HepG2 (cell line): Measurements from ENCODE around the gene ABCC8. TPM values are rescaled to one million over a fixed set of nuclear protein-coding genes. Genes with fewer than 3 reads are reported as not detected.
A peak's percentile ranks its signal among the peaks of the same experiment; 100 is the strongest.

Source experiments
- DZIP1 ChIP-seq: sonication (generic); formaldehyde crosslinking; IDR thresholded peaks from 2 replicates; pipeline ENCODE4 v1.5.0; 2020; ENCODE audit warnings: mild to moderate bottlenecking, missing genetic modification reagents
- KIAA2018 ChIP-seq: sonication (generic); formaldehyde crosslinking; IDR thresholded peaks from 2 replicates; pipeline ENCODE4 v1.5.0; 2020; ENCODE audit warnings: mild to moderate bottlenecking, missing genetic modification reagents, borderline replicate concordance
- TAF15 ChIP-seq: fragments of 200-400 bp; formaldehyde crosslinking; IDR thresholded peaks from one replicate; pipeline ENCODE4 v1.6.1; 2018; ENCODE audit warnings: mild to moderate bottlenecking, low read depth, low read length; ENCODE audit not compliant: poor library complexity, severe bottlenecking
- ZNF318 ChIP-seq: sonication (generic); formaldehyde crosslinking; IDR thresholded peaks from 2 replicates; pipeline ENCODE4 v1.4.0; 2020; ENCODE audit warnings: mild to moderate bottlenecking, missing genetic modification reagents
- ZNF33A ChIP-seq: sonication (generic); formaldehyde crosslinking; IDR thresholded peaks from 2 replicates; pipeline ENCODE4 v1.5.1; 2020; ENCODE audit warnings: missing genetic modification reagents, mild to moderate bottlenecking, moderate library complexity, borderline replicate concordance
- ZNF430 ChIP-seq: sonication (generic); formaldehyde crosslinking; IDR thresholded peaks from 2 replicates; pipeline ENCODE4 v1.9.0; 2021; ENCODE audit warnings: mild to moderate bottlenecking, missing genetic modification reagents
- ZNF761 ChIP-seq: sonication (generic); formaldehyde crosslinking; conservative IDR thresholded peaks from 2 replicates; pipeline ENCODE4 v1.4.0; 2020; ENCODE audit warnings: mild to moderate bottlenecking, missing genetic modification reagents
- ZSCAN31 ChIP-seq: sonication (generic); formaldehyde crosslinking; IDR thresholded peaks from 2 replicates; pipeline ENCODE4 v1.5.0; 2020; ENCODE audit warnings: low read depth, mild to moderate bottlenecking, missing genetic modification reagents
- polyA plus RNA-seq, 8 experiments: library from polyadenylated mRNA; depleted of rRNA in 3 of 8; stranded (reverse) in 7 of 8; unstranded in 1 of 8; fragments of >200 nt; fragmentation: Illumina TruSeq in 4 of 8; extraction: Trizol in 4 of 8; gene quantifications; 2 replicates each; pipeline versions ENCODE4 v1.2.1 to v1.2.3, GENCODE V29; 2011 to 2016; ENCODE audit warnings: low read depth in 4 of 8, missing spikeins in 1 of 8, mixed read lengths in 1 of 8; ENCODE audit not compliant: insufficient read depth in 1 of 8
- total RNA-seq, 5 experiments: library from RNA; depleted of rRNA; stranded (reverse); fragments of >200 nt; fragmentation: Illumina TruSeq; extraction: Trizol; gene quantifications; 2 replicates each; pipeline ENCODE4 v1.2.3, GENCODE V29; 2016; ENCODE audit warnings: low read depth in 1 of 5

The ABCC8 gene
- total and polyA plus RNA-seq, 2 of the 13 experiments (the other 11 are each of a cell fraction or from before 2014, with no cell fraction given) = not detected

- TF ChIP-seq TAF15 (no peak), ZNF318 (CRISPR knock-in tag) (0 out of 2 replicates have a peak, but pooled peaks have one; percentile 9), KIAA2018 (CRISPR knock-in tag) (no peak), ZNF761 (CRISPR knock-in tag) (no peak), ZNF33A (no peak), ZNF430 (0 out of 2 replicates have a peak, but pooled peaks have one; percentile 61), DZIP1 (CRISPR knock-in tag) (no peak), ZSCAN31 (0 out of 2 replicates have a peak, but pooled peaks have one; percentile 31)
Measured at GRCh38 chr11:17389211-17389956, 87.3 kb downstream of the ABCC8 start (continued).
